ENCODE results near the gene MMP12. TPM values are rescaled to one million over a fixed set of nuclear protein-coding genes. Genes with fewer than 3 reads are reported as not detected.
A peak's percentile ranks its signal among the peaks of the same experiment; 100 is the strongest.

MMP12 gene
- total and polyA plus RNA-seq, 2 experiments from 2014 or later: not detected

- H3K27me3 ChIP-seq (ENCODE audit: insufficient read depth): no peaks in the 10 kb centered on the region
- no peaks in the 10 kb centered on the region for H3K36me3 ChIP-seq (ENCODE audit: insufficient read depth)
- Mint-ChIP-seq H3K4me3 (no peak overlapping the region), H3K27me3 (ENCODE audit: insufficient read depth, low read depth, poor library complexity) (peaks cover 3% of the 10 kb centered on the region), H3K9me3 (peaks cover 2% of the 10 kb centered on the region), H3K36me3 (ENCODE audit: low read depth) (peaks cover 2% of the 10 kb centered on the region), H3K4me1 (peaks cover 11% of the 10 kb centered on the region), H3K27ac (no peak overlapping the region)
- H4K20me1 ChIP-seq (replicated peaks; ENCODE audit: insufficient read depth): no peaks in the 10 kb centered on the region
- no peak overlapping the region for H2AFZ ChIP-seq
- no peaks in the 10 kb centered on the region for H3F3A ChIP-seq (replicated peaks; ENCODE audit: low read depth)
- no peaks in the 10 kb centered on the region for H3K79me2 ChIP-seq (replicated peaks; ENCODE audit: insufficient read depth)
- no peak overlapping the region for H3K4me2 ChIP-seq
- no peaks in the 10 kb centered on the region for H3K9me2 ChIP-seq (ENCODE audit: insufficient read depth)
- DNase-seq (ENCODE audit: low spot score) (peak; percentile 81), ATAC-seq (peak; percentile 93)
- H3K4me1 ChIP-seq (ENCODE audit: insufficient read depth): peaks cover 10% of the 10 kb centered on the region
- no peak overlapping the region for H3K4me3 ChIP-seq
- TF ChIP-seq, protein P1, sequence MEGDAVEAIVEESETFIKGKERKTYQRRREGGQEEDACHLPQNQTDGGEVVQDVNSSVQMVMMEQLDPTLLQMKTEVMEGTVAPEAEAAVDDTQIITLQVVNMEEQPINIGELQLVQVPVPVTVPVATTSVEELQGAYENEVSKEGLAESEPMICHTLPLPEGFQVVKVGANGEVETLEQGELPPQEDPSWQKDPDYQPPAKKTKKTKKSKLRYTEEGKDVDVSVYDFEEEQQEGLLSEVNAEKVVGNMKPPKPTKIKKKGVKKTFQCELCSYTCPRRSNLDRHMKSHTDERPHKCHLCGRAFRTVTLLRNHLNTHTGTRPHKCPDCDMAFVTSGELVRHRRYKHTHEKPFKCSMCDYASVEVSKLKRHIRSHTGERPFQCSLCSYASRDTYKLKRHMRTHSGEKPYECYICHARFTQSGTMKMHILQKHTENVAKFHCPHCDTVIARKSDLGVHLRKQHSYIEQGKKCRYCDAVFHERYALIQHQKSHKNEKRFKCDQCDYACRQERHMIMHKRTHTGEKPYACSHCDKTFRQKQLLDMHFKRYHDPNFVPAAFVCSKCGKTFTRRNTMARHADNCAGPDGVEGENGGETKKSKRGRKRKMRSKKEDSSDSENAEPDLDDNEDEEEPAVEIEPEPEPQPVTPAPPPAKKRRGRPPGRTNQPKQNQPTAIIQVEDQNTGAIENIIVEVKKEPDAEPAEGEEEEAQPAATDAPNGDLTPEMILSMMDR (conservative IDR thresholded peaks at IDR 0.05; ENCODE audit: low read depth in 2 of 2): peak; percentile 72 to 75
- no peak for TF ChIP-seq ZNF331 (CRISPR knock-in tag; IDR thresholded peaks at IDR 0.05; ENCODE audit: low read depth)
- no peak overlapping the region for H3K27ac ChIP-seq (ENCODE audit: low read depth)
Observed at GRCh38 chr11:102914238-102915043, 39.7 kb upstream of the MMP12 start.

DNA sequence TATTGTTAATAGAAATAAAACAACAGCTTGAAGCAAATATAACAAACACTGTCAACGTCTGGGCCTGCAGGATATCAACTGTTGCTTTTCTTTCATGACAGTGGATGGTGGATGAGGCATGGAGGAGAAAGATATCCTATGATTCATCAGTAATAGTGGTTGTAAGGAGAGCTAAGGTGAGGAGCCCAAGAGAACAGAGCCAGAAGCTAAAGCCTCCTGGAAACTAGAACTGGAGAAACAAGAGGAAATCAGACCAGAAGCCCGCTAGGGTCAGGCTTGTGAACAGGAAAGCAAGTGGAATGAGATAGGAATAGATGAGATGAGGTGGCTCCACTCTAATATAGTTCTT is 37.7 kb upstream of the MMP12 start:
- TF ChIP-seq JUNB (IDR thresholded peaks at IDR 0.05; ENCODE audit: unreplicated experiment) (no peak), ZNF114 (CRISPR knock-in tag; IDR thresholded peaks at IDR 0.05) (no peak), POLR2AphosphoS5 (IDR thresholded peaks at IDR 0.05; ENCODE audit: low read depth) (no peak), EZH2 (IDR thresholded peaks at IDR 0.05; ENCODE audit: low read depth, unreplicated experiment) (no peak)
- Histone ChIP-seq H3K79me2 (replicated peaks; ENCODE audit: insufficient read depth) (no peaks in the 10 kb centered on the region), H3K4me2 (no peak overlapping the region), H3K9me2 (ENCODE audit: insufficient read depth) (no peaks in the 10 kb centered on the region), H3K4me1 (ENCODE audit: insufficient read depth) (peaks cover 10% of the 10 kb centered on the region), H4K20me1 (replicated peaks; ENCODE audit: insufficient read depth) (no peaks in the 10 kb centered on the region), H2AFZ (no peak overlapping the region), H3K27ac (ENCODE audit: low read depth) (peak overlapping the region; percentile 56; the same call in 1 of the 2 replicates), H3K36me3 (ENCODE audit: insufficient read depth) (no peaks in the 10 kb centered on the region), H3F3A (replicated peaks; ENCODE audit: low read depth) (no peaks in the 10 kb centered on the region), H3K27me3 (ENCODE audit: insufficient read depth) (no peaks in the 10 kb centered on the region), H3K4me3 (no peak overlapping the region)
- Mint-ChIP-seq H3K36me3 (ENCODE audit: low read depth) (peaks cover 16% of the 10 kb centered on the region), H3K4me3 (no peak overlapping the region), H3K9me3 (peaks cover 18% of the 10 kb centered on the region), H3K27me3 (ENCODE audit: insufficient read depth, low read depth, poor library complexity) (peaks cover 9% of the 10 kb centered on the region), H3K4me1 (peaks cover 11% of the 10 kb centered on the region), H3K27ac (no peak overlapping the region)
- ATAC-seq (no peak), DNase-seq (ENCODE audit: low spot score) (no peak)

- H3K4me3 Mint-ChIP-seq: no peak overlapping the region
- TF ChIP-seq NANOG (IDR thresholded peaks at IDR 0.05; ENCODE audit: borderline replicate concordance): no peak
- TF ChIP-seq POLR2AphosphoS5 (IDR thresholded peaks at IDR 0.05; ENCODE audit: low read depth): no peak
- TF ChIP-seq JUNB (IDR thresholded peaks at IDR 0.05; ENCODE audit: unreplicated experiment): no peak
- TF ChIP-seq, protein P1 (conservative IDR thresholded peaks at IDR 0.05; ENCODE audit: low read depth in 2 of 2): no peak
- no peak for TF ChIP-seq ZNF114 (CRISPR knock-in tag; IDR thresholded peaks at IDR 0.05)
- no peak for TF ChIP-seq EZH2phosphoT487 (IDR thresholded peaks at IDR 0.05; ENCODE audit: unreplicated experiment)
- TF ChIP-seq ETS1 (IDR thresholded peaks at IDR 0.05): no peak
- TF ChIP-seq ZNF331 (CRISPR knock-in tag; IDR thresholded peaks at IDR 0.05; ENCODE audit: low read depth): no peak
- TF ChIP-seq STAT1 (IDR thresholded peaks at IDR 0.05; ENCODE audit: unreplicated experiment): no peak
- TF ChIP-seq EZH2 (IDR thresholded peaks at IDR 0.05; ENCODE audit: low read depth, unreplicated experiment): no peak
Observed at GRCh38 chr11:102911758-102912481, 37.1 kb upstream of the MMP12 start.

More at GRCh38 chr11:102911758-102912481, 37.1 kb upstream of the MMP12 start:
- no peaks in the 10 kb centered on the region for H3F3A ChIP-seq (replicated peaks; ENCODE audit: low read depth)
- H4K20me1 ChIP-seq (replicated peaks; ENCODE audit: insufficient read depth): no peaks in the 10 kb centered on the region
- H3K4me1 Mint-ChIP-seq: peaks cover 11% of the 10 kb centered on the region
- DNase-seq (ENCODE audit: low spot score): peak; percentile 39
- no peak overlapping the region for H3K4me2 ChIP-seq
- H3K27me3 Mint-ChIP-seq (ENCODE audit: insufficient read depth, low read depth, poor library complexity): peaks cover 9% of the 10 kb centered on the region
- peak; percentile 63 for ATAC-seq
- peak overlapping the region; percentile 16; the same call in 1 of the 2 replicates for H3K27ac Mint-ChIP-seq
- H2AFZ ChIP-seq: no peak overlapping the region
- no peaks in the 10 kb centered on the region for H3K79me2 ChIP-seq (replicated peaks; ENCODE audit: insufficient read depth)
- no peaks in the 10 kb centered on the region for H3K9me2 ChIP-seq (ENCODE audit: insufficient read depth)
- H3K4me3 ChIP-seq: no peak overlapping the region
- no peaks in the 10 kb centered on the region for H3K36me3 ChIP-seq (ENCODE audit: insufficient read depth)
- peaks cover 16% of the 10 kb centered on the region for H3K36me3 Mint-ChIP-seq (ENCODE audit: low read depth)
- H3K27me3 ChIP-seq (ENCODE audit: insufficient read depth): no peaks in the 10 kb centered on the region
- H3K27ac ChIP-seq (ENCODE audit: low read depth): no peak overlapping the region
- peaks cover 18% of the 10 kb centered on the region for H3K9me3 Mint-ChIP-seq
- H3K4me1 ChIP-seq (ENCODE audit: insufficient read depth): peaks cover 10% of the 10 kb centered on the region
